B cell (primary cell): Measurements from ENCODE around the gene DNAJC21. TPM values are rescaled to one million over a fixed set of nuclear protein-coding genes. Genes with fewer than 3 reads are reported as not detected.

Experiments used
- ATAC-seq: fragments of 200-7000 bp; cut with Tn5 transposase; one replicate; pipeline ENCODE4 v1.10.0; 2021; ENCODE audit warnings: low read depth, mild to moderate bottlenecking, moderate number of reproducible peaks, moderate library complexity
- CTCF ChIA-PET: fragments of 350-600 bp; sonication (Branson Sonifier 250); formaldehyde crosslinking; loops from one replicate; lab custom pipeline; 2021; ENCODE audit warnings: antibody characterized with exemption, inconsistent platforms; lab: Charles Lee
- POLR2A ChIA-PET: fragments of 350-600 bp; sonication (Branson Sonifier 250); formaldehyde crosslinking; loops from one replicate; lab custom pipeline; 2021; ENCODE audit warnings: antibody characterized with exemption; lab: Charles Lee
- DNase-seq: peaks from one replicate; pipeline ENCODE4 v3.0.0; 2013
- H2AFZ ChIP-seq: 2 replicates; pipeline ENCODE4 v1.6.1; 2012; ENCODE audit warnings: mild to moderate bottlenecking, low read depth, low read length; ENCODE audit not compliant: insufficient read depth, poor library complexity, severe bottlenecking
- H3K27ac ChIP-seq, 2 donors: 1 replicate in 1 of 2; 2 replicates in 1 of 2; pipeline ENCODE4 v1.5.1; 2012 to 2013; ENCODE audit warnings: low read length in 2 of 2, mild to moderate bottlenecking in 2 of 2, moderate library complexity in 1 of 2
- H3K27me3 ChIP-seq, 4 experiments: fragments of 200-600 bp in 1 of 4; sonication (generic) in 1 of 4; replicated peaks in 1 of 4; 1 replicate in 2 of 4; 2 replicates in 2 of 4; pipeline versions ENCODE4 v1.6.1 to v1.7.0; 2013 to 2016; ENCODE audit warnings: low read length in 3 of 4, mild to moderate bottlenecking in 2 of 4, mixed read lengths in 1 of 4, moderate library complexity in 1 of 4; ENCODE audit not compliant: insufficient read depth in 4 of 4, control insufficient read depth in 3 of 4; ENCODE audit errors: control extremely low read depth in 1 of 4
- H3K36me3 ChIP-seq, 2 experiments: replicated peaks in 1 of 2; 1 replicate in 1 of 2; 2 replicates in 1 of 2; pipeline versions ENCODE4 v1.6.1 to v1.7.1; 2013; ENCODE audit warnings: low read length in 1 of 2; ENCODE audit not compliant: insufficient read depth in 2 of 2, control insufficient read depth in 1 of 2; ENCODE audit errors: control extremely low read depth in 1 of 2, extremely low read depth in 1 of 2
- H3K4me1 ChIP-seq, 2 donors: fragments of 200-600 bp in 1 of 2; sonication (generic) in 1 of 2; 1 replicate in 1 of 2; 2 replicates in 1 of 2; pipeline versions ENCODE4 v1.5.1 to v1.6.1; 2013 to 2017; ENCODE audit warnings: low read length in 2 of 2; ENCODE audit not compliant: control insufficient read depth in 2 of 2, insufficient read depth in 2 of 2
- H3K4me2 ChIP-seq: replicated peaks from 2 replicates; pipeline ENCODE3; 2012; ENCODE audit warnings: mild to moderate bottlenecking, low read depth, low read length; ENCODE audit not compliant: poor library complexity, severe bottlenecking
- H3K4me3 ChIP-seq, 5 experiments: fragments of 200-600 bp in 1 of 5; sonication (generic) in 1 of 5; 1 replicate in 3 of 5; 2 replicates in 2 of 5; pipeline versions ENCODE4 v1.5.1 to v1.7.0; 2011 to 2016; ENCODE audit warnings: low read length in 4 of 5, mild to moderate bottlenecking in 4 of 5, low read depth in 2 of 5, control low read depth in 1 of 5, moderate library complexity in 1 of 5; ENCODE audit not compliant: insufficient read depth in 1 of 5; ENCODE audit errors: control extremely low read depth in 1 of 5, extremely low read depth in 1 of 5
- H3K79me2 ChIP-seq: fragments of 200-600 bp; sonication (generic); one replicate; pipeline ENCODE4 v1.6.0; 2016; ENCODE audit warnings: low read length; ENCODE audit not compliant: control insufficient read depth, insufficient read depth
- H3K9ac ChIP-seq: fragments of 200-600 bp; sonication (generic); 2 replicates; pipeline ENCODE4 v1.6.1; 2017; ENCODE audit warnings: mild to moderate bottlenecking, low read length, moderate library complexity
- H3K9me3 ChIP-seq, 3 donors: one replicate each; pipeline versions ENCODE4 v1.6.1 to v1.7.1; 2013; ENCODE audit warnings: low read length in 2 of 3; ENCODE audit not compliant: control insufficient read depth in 2 of 3, insufficient read depth in 1 of 3; ENCODE audit errors: control extremely low read depth in 1 of 3
- H4K20me1 ChIP-seq: 2 replicates; pipeline ENCODE4 v1.6.0; 2012; ENCODE audit warnings: mild to moderate bottlenecking, low read length; ENCODE audit not compliant: insufficient read depth, control insufficient read depth, poor library complexity, severe bottlenecking
- H3K27ac Mint-ChIP-seq: one replicate; pipeline ENCODE4 v1.8.0; 2021; ENCODE audit warnings: mixed read lengths
- H3K27me3 Mint-ChIP-seq: one replicate; pipeline ENCODE4 v1.8.0; 2021; ENCODE audit warnings: mixed read lengths
- H3K4me1 Mint-ChIP-seq: one replicate; pipeline ENCODE4 v1.8.0; 2021; ENCODE audit warnings: mixed read lengths
- H3K4me3 Mint-ChIP-seq: one replicate; pipeline ENCODE4 v1.8.0; 2021; ENCODE audit warnings: mixed read lengths
- H3K9me3 Mint-ChIP-seq: one replicate; pipeline ENCODE4 v1.8.0; 2022; ENCODE audit warnings: mixed read lengths; ENCODE audit not compliant: insufficient read depth
- EZH2 ChIP-seq: IDR thresholded peaks from 2 replicates; pipeline ENCODE4 v1.6.1; 2012; ENCODE audit warnings: borderline replicate concordance, low read depth, mild to moderate bottlenecking, moderate library complexity, low read length; ENCODE audit not compliant: insufficient read depth, poor library complexity, severe bottlenecking
- WGBS: methylation state at CpG from one replicate; pipeline ENCODE4 v1.1.5; 2013; ENCODE audit warnings: missing lambda C conversion rate; ENCODE audit not compliant: insufficient coverage; 5-methylcytosine and 5-hydroxymethylcytosine counted together
- intact Hi-C: fragments of 100-400 bp; cut with micrococcal nuclease; formaldehyde crosslinking; loops from one replicate; pipeline ENCODE4 v1.10.0; 2022
- polyA plus RNA-seq: library from polyadenylated mRNA; depleted of rRNA; stranded (reverse); fragments of >200 nt; gene quantifications from 2 replicates; pipeline ENCODE4 v1.2.3, GENCODE V29; 2012
- total RNA-seq, 2 donors: library from RNA; stranded (reverse); fragments of 120-200 nt in 1 of 2; gene quantifications; 1 replicate in 1 of 2; 2 replicates in 1 of 2; pipeline versions ENCODE4 v1.2.3 to v1.2.4, GENCODE V29; 2013 to 2022
- TF ChIP-seq, protein P1 (sequence below): fragments of 200-600 bp; IDR thresholded peaks from one replicate; pipeline ENCODE4 v1.8.0; 2022; ENCODE audit warnings: antibody characterized with exemption, mild to moderate bottlenecking

Gene DNAJC21
- total and polyA plus RNA-seq, 2 donors (not counting 1 experiment from before 2014, with no cell fraction given): 7.2 to 59.3 TPM

DNA sequence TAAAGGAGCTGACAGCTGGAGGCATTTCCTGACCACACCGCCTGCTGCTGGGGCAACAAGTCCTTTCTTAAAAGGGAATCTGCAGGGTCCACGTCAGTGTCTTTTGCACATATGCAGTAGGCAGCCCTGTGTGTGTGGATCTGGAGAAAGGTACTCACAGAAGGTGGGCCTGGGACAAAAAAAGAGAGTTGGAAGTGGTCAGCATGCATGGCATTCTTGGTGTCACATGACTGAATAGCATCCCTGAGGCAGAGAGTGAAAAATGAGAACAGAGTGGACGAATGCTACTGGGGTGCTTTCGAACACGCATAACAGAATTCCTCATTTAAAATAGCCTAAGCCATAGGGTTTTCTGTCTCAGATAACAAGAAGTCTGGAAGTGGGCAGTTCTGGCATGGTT lies 47.0 kb downstream of the DNAJC21 start:
- 75% methylated on average over 2 of the region's 5 CpGs for WGBS
- intact Hi-C loops: no loop called here
- Mint-ChIP-seq H3K27ac (no peak overlapping the region), H3K27me3 (no peaks in the 10 kb centered on the region), H3K9me3 (no peaks in the 10 kb centered on the region), H3K4me1 (no peaks in the 10 kb centered on the region), H3K4me3 (no peak overlapping the region)
- ChIA-PET CTCF (no interaction called here), POLR2A (no interaction called here)
- Histone ChIP-seq H3K4me2 (no peak overlapping the region), H3K27ac (no peak overlapping the region), H4K20me1 (no peaks in the 10 kb centered on the region), H3K36me3 (no peaks in the 10 kb centered on the region), H3K9me3 (peaks cover 0 to 2% (median 0%) of the 10 kb centered on the region in 3 donors), H2AFZ (no peak overlapping the region), H3K79me2 (no peaks in the 10 kb centered on the region), H3K27me3 (no peaks in the 10 kb centered on the region), H3K4me3 (no peak overlapping the region), H3K4me1 (no peaks in the 10 kb centered on the region), H3K9ac (no peak overlapping the region)
- DNase-seq (no peak), ATAC-seq (no peak)
- TF ChIP-seq EZH2: no peak
- TF ChIP-seq, protein P1, sequence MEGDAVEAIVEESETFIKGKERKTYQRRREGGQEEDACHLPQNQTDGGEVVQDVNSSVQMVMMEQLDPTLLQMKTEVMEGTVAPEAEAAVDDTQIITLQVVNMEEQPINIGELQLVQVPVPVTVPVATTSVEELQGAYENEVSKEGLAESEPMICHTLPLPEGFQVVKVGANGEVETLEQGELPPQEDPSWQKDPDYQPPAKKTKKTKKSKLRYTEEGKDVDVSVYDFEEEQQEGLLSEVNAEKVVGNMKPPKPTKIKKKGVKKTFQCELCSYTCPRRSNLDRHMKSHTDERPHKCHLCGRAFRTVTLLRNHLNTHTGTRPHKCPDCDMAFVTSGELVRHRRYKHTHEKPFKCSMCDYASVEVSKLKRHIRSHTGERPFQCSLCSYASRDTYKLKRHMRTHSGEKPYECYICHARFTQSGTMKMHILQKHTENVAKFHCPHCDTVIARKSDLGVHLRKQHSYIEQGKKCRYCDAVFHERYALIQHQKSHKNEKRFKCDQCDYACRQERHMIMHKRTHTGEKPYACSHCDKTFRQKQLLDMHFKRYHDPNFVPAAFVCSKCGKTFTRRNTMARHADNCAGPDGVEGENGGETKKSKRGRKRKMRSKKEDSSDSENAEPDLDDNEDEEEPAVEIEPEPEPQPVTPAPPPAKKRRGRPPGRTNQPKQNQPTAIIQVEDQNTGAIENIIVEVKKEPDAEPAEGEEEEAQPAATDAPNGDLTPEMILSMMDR: no peak

DNA sequence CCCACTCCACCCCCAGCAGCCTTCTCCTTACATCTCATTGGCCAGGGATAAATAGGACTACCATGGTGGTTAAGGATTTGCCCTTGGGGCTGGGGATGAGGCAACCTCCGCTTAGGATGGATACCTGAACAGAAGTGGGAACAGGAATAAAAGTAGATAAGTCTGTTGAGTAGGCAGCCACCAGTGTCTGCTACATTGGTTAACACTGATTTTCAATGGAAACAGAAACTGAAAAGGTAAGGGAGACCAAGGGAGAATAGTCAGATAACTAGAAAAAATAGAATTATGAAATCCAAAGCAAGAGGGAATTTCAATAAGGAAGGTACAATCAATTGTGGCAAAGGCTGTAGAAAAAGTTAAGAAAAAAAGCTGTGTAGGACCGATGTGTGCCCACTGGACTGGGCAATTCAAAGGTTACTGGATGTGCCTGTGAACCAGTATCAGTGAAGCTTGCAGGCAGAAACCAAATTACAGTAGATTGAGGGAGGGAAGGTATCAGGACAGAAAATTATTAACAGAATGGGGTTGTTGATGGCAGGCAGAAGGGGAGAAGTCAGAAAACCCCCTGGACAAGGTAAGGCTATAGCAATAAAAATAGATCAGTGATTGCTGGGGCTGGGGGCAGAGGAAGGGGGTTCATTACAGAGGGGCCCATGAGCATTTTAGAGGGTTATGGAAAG lies 48.7 kb downstream of the DNAJC21 start:
- Histone ChIP-seq H3K4me2 (no peak overlapping the region), H3K9me3 (peaks cover 0 to 3% (median 0%) of the 10 kb centered on the region in 3 donors), H2AFZ (no peak overlapping the region), H3K27ac (no peak overlapping the region), H4K20me1 (no peaks in the 10 kb centered on the region), H3K4me1 (no peaks in the 10 kb centered on the region), H3K36me3 (no peaks in the 10 kb centered on the region), H3K27me3 (no peaks in the 10 kb centered on the region), H3K9ac (no peak overlapping the region), H3K79me2 (no peaks in the 10 kb centered on the region), H3K4me3 (no peak overlapping the region)
- Mint-ChIP-seq H3K27me3 (no peaks in the 10 kb centered on the region), H3K9me3 (peaks cover 7% of the 10 kb centered on the region), H3K27ac (no peak overlapping the region), H3K4me1 (no peaks in the 10 kb centered on the region), H3K4me3 (no peak overlapping the region)
- WGBS: 38% methylated on average over 1 of the region's 2 CpGs
- intact Hi-C loops: no loop called here
- ATAC-seq: no peak
- TF ChIP-seq, protein P1: no peak
- TF ChIP-seq EZH2: no peak
- POLR2A ChIA-PET: no interaction called here
- CTCF ChIA-PET: interaction anchor here (1.4 kb wide), 1 partner anchor 25 kb away, joined by 3 read pairs; no protein-coding TSS in a partner anchor
- DNase-seq: no peak
